ENCODE results near the gene ZNF628. TPM values are rescaled to one million over a fixed set of nuclear protein-coding genes. Genes with fewer than 3 reads are reported as not detected.

ZNF628 gene
- total RNA-seq, 1 donor from 2014 or later, result 15.8 TPM

GRCh38 chr19:55482967-55483705, 6.7 kb downstream of the ZNF628 start:
- H3K36me3 ChIP-seq (ENCODE audit: control insufficient read depth, insufficient read depth, low read length), result peaks cover 1% of the 10 kb centered on the region
- no peak for TF ChIP-seq CTCF (IDR thresholded peaks at IDR 0.05; ENCODE audit: insufficient read depth, low read length, poor library complexity, severe bottlenecking)
- H3K27me3 ChIP-seq (ENCODE audit: control insufficient read depth, insufficient read depth, low read length), result no peaks in the 10 kb centered on the region
- no peak overlapping the region for H3K4me3 ChIP-seq (ENCODE audit: low read depth, low read length)
- DNase-seq (ENCODE audit: low read depth), result no peak

GRCh38 chr19:55483706-55484592, 7.5 kb downstream of the ZNF628 start:
- DNase-seq (ENCODE audit: low read depth), result no peak
- Histone ChIP-seq H3K4me3 (ENCODE audit: low read depth, low read length) (peak overlapping the region; percentile 79), H3K36me3 (ENCODE audit: control insufficient read depth, insufficient read depth, low read length) (peaks cover 1% of the 10 kb centered on the region), H3K27me3 (ENCODE audit: control insufficient read depth, insufficient read depth, low read length) (no peaks in the 10 kb centered on the region)
- TF ChIP-seq CTCF (IDR thresholded peaks at IDR 0.05; ENCODE audit: insufficient read depth, low read length, poor library complexity, severe bottlenecking), result no peak

- H3K36me3 ChIP-seq (ENCODE audit: control insufficient read depth, insufficient read depth, low read length), result peaks cover 1% of the 10 kb centered on the region
- peak within 1 kb of the TSS; percentile 79 for H3K4me3 ChIP-seq (ENCODE audit: low read depth, low read length)
- no peak for TF ChIP-seq CTCF (IDR thresholded peaks at IDR 0.05; ENCODE audit: insufficient read depth, low read length, poor library complexity, severe bottlenecking)
- DNase-seq (ENCODE audit: low read depth), result no peak
- no peaks in the 10 kb centered on the region for H3K27me3 ChIP-seq (ENCODE audit: control insufficient read depth, insufficient read depth, low read length)
Observed at GRCh38 chr19:55484593-55485438, 8.4 kb downstream of the ZNF628 start, which contains the start of gene NAT14. Gene NAT14, plus strand, starts transcription at chr19:55485188. Its CDS starts 521 bp downstream, at chr19:55485709.

- no peak for DNase-seq (ENCODE audit: low read depth)
- TF ChIP-seq CTCF (IDR thresholded peaks at IDR 0.05; ENCODE audit: insufficient read depth, low read length, poor library complexity, severe bottlenecking), result no peak
Observed at GRCh38 chr19:55485439-55486011, 9.1 kb downstream of the ZNF628 start.

More at GRCh38 chr19:55485439-55486011, 9.1 kb downstream of the ZNF628 start:
- no peaks in the 10 kb centered on the region for H3K27me3 ChIP-seq (ENCODE audit: control insufficient read depth, insufficient read depth, low read length)
- H3K36me3 ChIP-seq (ENCODE audit: control insufficient read depth, insufficient read depth, low read length), result peaks cover 1% of the 10 kb centered on the region
- peak overlapping the region; percentile 79 for H3K4me3 ChIP-seq (ENCODE audit: low read depth, low read length)

Data from kidney epithelial cell (primary cell).